Measurements from ENCODE around the gene LRWD1. TPM values are rescaled to one million over a fixed set of nuclear protein-coding genes. Genes with fewer than 3 reads are reported as not detected.
"Not testable (repeated sequence)": the region's sequence is repeated elsewhere in the genome, so short reads cannot be mapped to it uniquely, and the experiment has no call there.

LRWD1 gene
- polyA plus RNA-seq, 2 of the 4 experiments (the other 2 are of a cell fraction) = 10.7 to 28.1 TPM

DNA sequence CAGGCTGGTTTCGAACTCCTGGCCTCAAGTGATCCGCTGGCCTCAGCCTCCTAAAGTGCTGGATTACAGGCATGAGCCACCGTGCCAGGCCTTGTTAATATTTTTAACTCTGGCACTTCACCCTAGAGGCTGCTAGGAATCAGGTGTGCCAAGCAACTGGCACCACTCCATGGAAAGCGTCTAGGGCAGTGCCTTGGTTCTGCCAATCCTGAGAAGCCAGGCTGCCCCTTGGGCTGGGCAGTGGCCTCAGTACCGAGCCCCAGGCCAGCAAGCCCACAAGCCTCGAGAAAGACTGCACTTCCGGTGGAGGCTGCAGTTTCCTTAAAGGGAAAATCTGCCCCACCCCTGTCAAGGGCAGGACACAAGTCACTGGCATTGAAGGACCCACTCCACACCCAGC, 11.5 kb upstream of the LRWD1 start:
- ATAC-seq = no peak
- CTCF ChIA-PET = interaction anchor here (1.3 kb wide), 1 partner anchor 14 kb away, joined by 6 read pairs; no protein-coding TSS in a partner anchor
- H3K9me3 ChIP-seq = no peaks in the 10 kb centered on the region
- WGBS (ENCODE audit: missing lambda C conversion rate) = 84% methylated on average over 7 of the region's 7 CpGs
- H3K4me2 ChIP-seq = no peak overlapping the region
- DNase-seq (ENCODE audit: low read depth in 1 of 2, low spot score in 1 of 2) = no peak
- TF ChIP-seq KDM1A (IDR thresholded peaks at IDR 0.05; ENCODE audit: low read depth) = no peak
- no peak for TF ChIP-seq EHF (CRISPR knock-in tag; IDR thresholded peaks at IDR 0.05)
- TF ChIP-seq PHF8 (IDR thresholded peaks at IDR 0.05; ENCODE audit: borderline replicate concordance, low read depth) = no peak
- no peak for TF ChIP-seq MAFK (IDR thresholded peaks at IDR 0.05; ENCODE audit: partially characterized antibody)
- TF ChIP-seq REST (IDR thresholded peaks at IDR 0.05) = no peak
- no peak for TF ChIP-seq ELK1 (IDR thresholded peaks at IDR 0.05; ENCODE audit: low read depth, low read length)
- TF ChIP-seq FOXS1 (CRISPR knock-in tag; IDR thresholded peaks at IDR 0.05) = no peak
- TF ChIP-seq BCL3 (IDR thresholded peaks at IDR 0.05) = no peak
- no peak for TF ChIP-seq HEYL (CRISPR knock-in tag; IDR thresholded peaks at IDR 0.05)
- no peak for TF ChIP-seq EHMT2 (IDR thresholded peaks at IDR 0.05; ENCODE audit: low read depth)
- TF ChIP-seq HOXB5 (CRISPR knock-in tag; IDR thresholded peaks at IDR 0.05) = no peak
- POLR2A ChIA-PET = no interaction called here
- no peaks in the 10 kb centered on the region for H3K4me1 ChIP-seq
- FAIRE-seq = no peak
- no peak overlapping the region for H3K4me3 ChIP-seq
- no peak overlapping the region for H3K27ac ChIP-seq

DNA sequence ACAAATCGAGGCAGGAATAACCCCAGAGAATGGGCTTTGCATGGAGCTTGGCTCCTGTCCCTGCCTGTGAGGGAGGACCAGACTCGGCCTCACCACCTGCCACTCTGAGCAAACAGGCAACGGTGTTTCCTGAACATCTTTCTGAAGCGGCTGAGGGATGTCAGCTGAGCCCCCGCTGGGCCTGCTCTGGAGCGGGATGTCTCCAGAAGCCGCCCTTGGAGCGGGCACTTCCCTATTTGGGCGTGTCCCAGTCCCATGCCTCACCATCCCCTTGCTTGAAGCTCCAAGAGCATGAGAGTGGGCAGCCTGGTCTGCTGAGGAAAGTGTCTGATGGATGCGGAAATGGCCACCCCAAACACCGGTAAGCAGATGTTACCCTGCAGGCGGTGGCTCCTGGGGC, 10.3 kb upstream of the LRWD1 start:
- TF ChIP-seq MYC (IDR thresholded peaks at IDR 0.05; ENCODE audit: borderline replicate concordance, low read length) (no peak), ATOH8 (CRISPR knock-in tag; IDR thresholded peaks at IDR 0.05; ENCODE audit: low read depth) (no peak)
- H3K4me2 ChIP-seq = no peak overlapping the region
- H3K27ac ChIP-seq = no peak overlapping the region
- ChIA-PET CTCF (interaction anchor here (1.5 to 2.2 kb wide), 2 partner anchors 42 to 50 kb away, joined by 5 to 7 read pairs; no protein-coding TSS in a partner anchor), POLR2A (no interaction called here)
- ATAC-seq (no peak), FAIRE-seq (no peak), DNase-seq (ENCODE audit: low read depth in 1 of 2, low spot score in 1 of 2) (no peak)
- H3K9me3 ChIP-seq = no peaks in the 10 kb centered on the region
- no peak overlapping the region for H3K4me3 ChIP-seq
- 76% methylated on average over 12 of the region's 12 CpGs for WGBS (ENCODE audit: missing lambda C conversion rate)
- H3K4me1 ChIP-seq = no peaks in the 10 kb centered on the region

- H3K4me3 ChIP-seq; DNase-seq (ENCODE audit: low read depth in 1 of 2, low spot score in 1 of 2); FAIRE-seq; POLR2A ChIA-PET; H3K9me3 ChIP-seq; H3K4me1 ChIP-seq; ATAC-seq; H3K27ac ChIP-seq; H3K4me2 ChIP-seq: not testable (repeated sequence)
- WGBS (ENCODE audit: missing lambda C conversion rate) = 90% methylated on average over 10 of the region's 10 CpGs
- CTCF ChIA-PET = interaction anchor here (0.7 to 2.2 kb wide), 4 partner anchors 12 to 51 kb away, joined by 3 to 7 read pairs (median 4); no protein-coding TSS in a partner anchor
Measured at GRCh38 chr7:102454932-102455331, 9.9 kb upstream of the LRWD1 start.
